Fibroblast of the aortic adventitia (primary cell): ENCODE measurements around the gene STK32A. TPM values are rescaled to one million over a fixed set of nuclear protein-coding genes. Genes with fewer than 3 reads are reported as not detected.

Experiments
- DNase-seq: peaks from one replicate; pipeline ENCODE4 v3.0.0-alpha.2; 2010; ENCODE audit warnings: low read depth
- H3K4me3 ChIP-seq: 2 replicates; pipeline ENCODE4 v1.5.1; 2011; ENCODE audit warnings: low read depth, mild to moderate bottlenecking, control low read depth, low read length, moderate library complexity
- CTCF ChIP-seq: IDR thresholded peaks from 2 replicates; pipeline ENCODE4 v1.5.1; 2011; ENCODE audit warnings: mild to moderate bottlenecking, low read length, control low read depth, inconsistent platforms; ENCODE audit not compliant: insufficient read depth
- total RNA-seq: library from RNA; depleted of rRNA; stranded (reverse); fragments of >200 nt; gene quantifications from 2 replicates; pipeline ENCODE4 v1.2.3, GENCODE V29; 2012; ENCODE audit warnings: low replicate concordance

Gene STK32A
- total RNA-seq = 2.3 and 26.0 TPM in 2 replicates

- H3K4me3 ChIP-seq = peak within 1 kb of the TSS; percentile 67
- TF ChIP-seq CTCF = no peak
- DNase-seq = no peak
Measured at GRCh38 chr5:147234825-147235635, at the start of gene STK32A. STK32A (plus strand) TSS chr5:147235026; CDS start chr5:147239635, 4,609 bp downstream.

- no peak for DNase-seq
- no peak overlapping the region for H3K4me3 ChIP-seq
- no peak for TF ChIP-seq CTCF
Measured at GRCh38 chr5:147187099-147187540, 47.7 kb upstream of the STK32A start.

- TF ChIP-seq CTCF = peak; percentile 74
- peak; percentile 84 for DNase-seq
- H3K4me3 ChIP-seq = peak overlapping the region; percentile 9
Measured at GRCh38 chr5:147188200-147189108, 46.4 kb upstream of the STK32A start.

GRCh38 chr5:147189109-147189424 is 45.8 kb upstream of the STK32A start:
- no peak for TF ChIP-seq CTCF
- no peak overlapping the region for H3K4me3 ChIP-seq
- DNase-seq = no peak

GRCh38 chr5:147190331-147190730 is 44.5 kb upstream of the STK32A start:
- peak; percentile 64 for DNase-seq
- no peak overlapping the region for H3K4me3 ChIP-seq
- TF ChIP-seq CTCF = no peak

- DNase-seq = no peak
- TF ChIP-seq CTCF = no peak
- H3K4me3 ChIP-seq = no peak overlapping the region
Measured at GRCh38 chr5:147193123-147193522, 41.7 kb upstream of the STK32A start.
